HL-60/S4 treated with phorbol 12-myristate 13-acetate at 8.2 ng/mL for 4 days and 3 days (cell line): ENCODE measurements around the gene ENTHD1.
"Not testable (repeated sequence)": the region's sequence is repeated elsewhere in the genome, so short reads cannot be mapped to it uniquely, and the experiment has no call there.

Source experiments
- in situ Hi-C: fragments of 300-500 bp; cut with MboI; formaldehyde crosslinking; loops from 2 replicates; pipeline ENCODE4 v1.15.0; 2022; ENCODE audit warnings: low sequenced_read_pairs

The ENTHD1 gene

GRCh38 chr22:39925909-39926679 is 32.5 kb upstream of the ENTHD1 start:
- in situ Hi-C loops: no loop called here

- in situ Hi-C loops: no loop called here
These were observed 31.7 kb upstream of the ENTHD1 start for GRCh38 chr22:39925273-39925672.

GRCh38 chr22:39924286-39924685 is 30.7 kb upstream of the ENTHD1 start:
- in situ Hi-C loops: no loop called here

GRCh38 chr22:39923696-39924095 is 30.1 kb upstream of the ENTHD1 start:
- in situ Hi-C loops: no loop called here

- in situ Hi-C loops: no loop called here
These were observed 26.7 kb upstream of the ENTHD1 start for GRCh38 chr22:39920134-39920743.

GRCh38 chr22:39917776-39918495 is 24.4 kb upstream of the ENTHD1 start:
- in situ Hi-C loops: no loop called here

GRCh38 chr22:39917197-39917643 is 23.7 kb upstream of the ENTHD1 start:
- in situ Hi-C loops: no loop called here

- in situ Hi-C loops: no loop called here
These were observed 22.9 kb upstream of the ENTHD1 start for GRCh38 chr22:39916496-39916895.

- in situ Hi-C loops: no loop called here
These were observed 21.8 kb upstream of the ENTHD1 start for GRCh38 chr22:39915295-39915726.

GRCh38 chr22:39914584-39914983 is 21.0 kb upstream of the ENTHD1 start:
- in situ Hi-C loops: no loop called here

- in situ Hi-C loops: no loop called here
These were observed 20.3 kb upstream of the ENTHD1 start for GRCh38 chr22:39913886-39914285.

GRCh38 chr22:39913321-39913720 is 19.8 kb upstream of the ENTHD1 start:
- in situ Hi-C loops: no loop called here

GRCh38 chr22:39910876-39911613 is 17.5 kb upstream of the ENTHD1 start:
- in situ Hi-C loops: no loop called here

- in situ Hi-C loops: no loop called here
These were observed 15.2 kb upstream of the ENTHD1 start for GRCh38 chr22:39908737-39909136.

GRCh38 chr22:39908136-39908535 is 14.6 kb upstream of the ENTHD1 start:
- in situ Hi-C loops: no loop called here

GRCh38 chr22:39907605-39908097 is 14.1 kb upstream of the ENTHD1 start:
- in situ Hi-C loops: no loop called here

GRCh38 chr22:39907047-39907446 is 13.5 kb upstream of the ENTHD1 start:
- in situ Hi-C loops: no loop called here

GRCh38 chr22:39906207-39906606 is 12.6 kb upstream of the ENTHD1 start:
- in situ Hi-C loops: no loop called here

GRCh38 chr22:39905687-39906086 is 12.1 kb upstream of the ENTHD1 start:
- in situ Hi-C loops: no loop called here

GRCh38 chr22:39904862-39905261 is 11.3 kb upstream of the ENTHD1 start:
- in situ Hi-C loops: no loop called here

GRCh38 chr22:39904024-39904423 is 10.5 kb upstream of the ENTHD1 start:
- in situ Hi-C loops: not testable (repeated sequence)
